GM21526 (cell line): ENCODE measurements around the gene MAOA.
"Not testable (repeated sequence)": the region's sequence is repeated elsewhere in the genome, so short reads cannot be mapped to it uniquely, and the experiment has no call there.

ENCODE experiments used
- ATAC-seq: cut with Tn5 transposase; IDR thresholded peaks from one replicate; pipeline ENCODE4 v1.9.1; 2021; ENCODE audit warnings: moderate library complexity; ENCODE audit not compliant: unreplicated experiment, low FRiP score

Gene MAOA

DNA sequence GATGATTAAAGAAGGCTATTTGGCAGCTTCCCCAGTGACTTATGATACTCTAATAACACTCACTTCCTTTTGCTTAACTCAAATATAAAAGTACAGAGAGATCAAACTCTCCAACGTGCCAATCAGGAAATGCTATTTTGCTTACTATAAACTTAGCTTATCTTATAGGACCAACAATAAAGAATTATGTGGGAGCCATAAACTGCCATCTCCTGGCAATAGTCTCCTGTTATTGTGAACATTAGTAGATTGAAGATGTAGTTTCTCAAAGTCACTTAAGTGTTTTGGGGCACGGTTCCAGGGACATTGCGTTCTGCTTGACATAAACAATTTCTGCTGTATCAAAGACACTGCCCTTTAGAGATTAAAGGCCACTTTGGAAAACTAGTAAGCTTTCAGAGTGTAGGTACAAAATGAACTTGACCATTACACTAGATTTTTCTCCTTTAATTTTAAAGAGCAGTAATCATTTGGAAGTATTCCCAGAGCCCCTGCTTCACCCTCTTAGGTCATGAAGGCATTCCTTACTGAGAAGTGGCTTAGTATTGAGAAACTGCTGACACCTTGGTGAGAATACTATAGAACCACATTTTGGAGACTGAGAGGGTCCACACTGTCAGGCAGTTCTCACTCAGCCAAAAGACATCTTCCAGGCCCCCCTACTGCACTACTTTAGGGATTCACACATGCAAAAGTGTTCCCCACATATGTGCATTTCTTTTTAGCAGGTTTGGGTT is 51.9 kb downstream of the MAOA start:
- no peak for ATAC-seq

GRCh38 chrX:43716144-43716543 is 60.0 kb downstream of the MAOA start:
- ATAC-seq: no peak

DNA sequence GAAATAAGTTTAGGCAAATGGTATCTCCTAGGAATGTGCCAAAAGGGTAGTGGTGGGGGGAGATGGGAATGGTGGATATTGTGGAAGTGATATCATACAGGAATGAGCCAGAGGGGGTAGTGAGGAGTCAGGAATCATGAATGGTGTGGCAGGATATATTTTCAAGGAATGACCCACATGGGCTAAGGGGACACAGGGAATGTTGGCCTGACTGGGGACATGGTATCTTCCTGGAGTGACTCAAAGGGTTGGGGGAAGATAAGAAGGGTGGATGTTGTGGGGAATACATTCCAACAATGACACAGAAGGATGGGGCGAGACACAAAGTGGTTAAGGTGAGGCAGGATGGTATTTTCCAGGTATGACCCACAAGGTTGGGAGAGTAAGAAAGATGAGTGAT is 60.6 kb downstream of the MAOA start:
- no peak for ATAC-seq

- no peak for ATAC-seq
Measured at GRCh38 chrX:43717161-43717560, 61.1 kb downstream of the MAOA start.

GRCh38 chrX:43718081-43718480 is 62.0 kb downstream of the MAOA start:
- ATAC-seq: no peak

- ATAC-seq: no peak
Measured at GRCh38 chrX:43718546-43718945, 62.4 kb downstream of the MAOA start.

DNA sequence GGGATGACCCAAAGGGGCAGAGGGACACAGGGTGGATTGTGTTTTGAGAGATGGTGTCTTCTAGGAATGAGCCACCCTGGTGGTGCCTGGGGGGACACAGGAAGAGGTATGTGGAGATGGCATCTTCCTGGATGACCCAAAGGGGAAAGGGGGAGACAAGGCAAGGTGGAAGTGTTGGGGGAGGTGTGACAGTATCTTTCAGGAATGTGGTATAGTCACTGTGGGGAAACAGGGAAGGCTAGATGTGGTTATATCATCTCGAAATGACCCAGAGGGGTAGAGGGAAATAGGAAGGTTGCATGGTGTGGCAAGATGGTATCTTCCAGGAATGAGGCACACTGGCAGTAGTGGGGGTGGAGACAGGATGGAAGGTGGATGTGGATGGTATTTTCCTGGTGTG is 62.9 kb downstream of the MAOA start:
- ATAC-seq: no peak

DNA sequence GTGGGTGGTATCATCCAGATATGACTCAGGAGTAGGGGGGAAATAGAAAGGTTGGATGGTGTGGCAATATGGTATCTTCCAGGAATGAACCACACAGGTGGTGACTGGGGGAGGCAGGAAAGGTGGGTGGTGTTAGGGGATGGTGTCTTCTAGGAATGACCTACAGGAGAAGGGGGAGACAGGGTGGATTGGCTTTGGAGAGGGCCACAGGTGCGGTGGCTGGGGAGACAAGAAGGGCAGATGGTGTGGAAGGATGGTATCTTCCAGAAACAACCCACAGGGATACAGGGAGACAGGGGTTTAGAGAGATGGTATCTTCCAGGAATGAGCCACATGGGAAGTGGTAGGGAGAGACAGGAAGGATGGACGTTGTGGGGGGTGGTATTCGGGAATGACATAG is 64.0 kb downstream of the MAOA start:
- no peak for ATAC-seq

DNA sequence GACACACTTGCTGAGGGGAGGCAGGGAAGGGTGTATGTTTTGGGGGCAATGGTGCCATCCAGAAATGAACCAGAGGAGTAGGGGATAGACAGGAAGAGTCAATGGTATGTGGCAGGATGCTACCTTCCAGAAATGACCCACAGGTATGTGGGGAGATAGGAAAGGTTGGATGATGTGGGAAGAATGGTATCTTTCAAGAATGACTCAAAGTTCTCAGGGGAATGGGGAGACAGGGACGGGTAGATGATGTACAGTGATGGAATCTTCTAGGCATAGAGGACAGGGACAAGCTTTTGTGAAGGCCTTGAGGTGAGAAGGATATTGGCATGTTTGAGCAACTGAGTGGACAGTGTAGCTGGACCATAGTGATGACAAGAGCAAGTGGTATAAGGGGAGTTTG is 64.9 kb downstream of the MAOA start:
- ATAC-seq: no peak

DNA sequence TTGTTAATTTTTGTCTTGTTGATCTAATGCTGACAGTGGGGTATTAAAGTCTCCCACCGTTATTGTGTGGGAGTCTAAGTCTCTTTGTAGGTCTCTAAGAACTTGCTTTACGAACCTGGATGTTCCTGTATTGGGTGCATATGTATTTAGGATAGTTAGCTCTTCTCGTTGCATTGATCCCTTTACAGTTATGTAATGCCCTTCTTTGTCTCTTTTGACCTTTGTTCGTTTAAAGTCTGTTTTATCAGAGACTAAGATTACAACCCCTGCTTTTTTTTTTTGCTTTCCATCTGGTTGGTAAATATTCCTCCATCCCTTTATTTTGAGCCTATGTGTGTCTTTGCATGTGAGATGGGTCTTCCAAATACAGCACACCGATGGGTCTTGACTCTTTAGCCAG is 69.1 kb downstream of the MAOA start:
- ATAC-seq: not testable (repeated sequence)

GRCh38 chrX:43727254-43727653 is 71.2 kb downstream of the MAOA start:
- not testable (repeated sequence) for ATAC-seq

DNA sequence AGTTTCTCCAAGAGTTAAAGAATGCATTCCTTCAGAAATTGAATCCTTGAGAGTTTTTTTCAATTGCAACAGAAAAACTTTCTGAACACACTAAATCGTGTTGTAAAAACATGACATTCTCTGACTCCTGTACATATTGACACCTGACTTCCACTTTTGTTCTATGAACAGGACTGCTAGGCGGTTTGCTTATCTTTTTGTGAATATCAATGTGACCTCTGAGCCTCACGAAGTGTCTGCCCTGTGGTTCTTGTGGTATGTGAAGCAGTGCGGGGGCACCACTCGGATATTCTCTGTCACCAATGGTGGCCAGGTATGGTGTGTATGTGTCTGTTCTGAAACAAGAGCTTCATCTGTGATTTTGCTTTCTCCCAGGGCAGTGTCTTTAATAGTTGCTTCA is 71.9 kb downstream of the MAOA start:
- no peak for ATAC-seq

DNA sequence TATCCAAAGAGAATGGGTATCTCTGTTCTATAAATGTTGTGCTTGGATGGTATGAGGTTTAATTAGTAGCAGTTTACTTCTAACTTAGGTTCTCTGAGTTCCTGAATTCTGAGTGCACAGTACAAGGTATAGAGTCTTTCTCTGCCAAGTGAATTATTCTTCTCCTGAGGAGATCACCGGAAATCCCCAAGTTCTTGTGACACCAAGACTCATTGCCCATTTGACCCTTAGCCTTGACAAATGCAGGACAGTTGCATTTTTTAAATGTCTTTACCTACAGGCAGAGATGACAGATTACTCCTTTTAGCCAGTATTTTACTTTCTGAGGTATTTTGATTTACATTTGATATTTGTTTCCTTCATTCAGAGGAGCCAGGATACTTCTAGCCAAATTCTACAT is 72.9 kb downstream of the MAOA start:
- no peak for ATAC-seq

GRCh38 chrX:43731086-43731485 is 75.0 kb downstream of the MAOA start:
- ATAC-seq: no peak

DNA sequence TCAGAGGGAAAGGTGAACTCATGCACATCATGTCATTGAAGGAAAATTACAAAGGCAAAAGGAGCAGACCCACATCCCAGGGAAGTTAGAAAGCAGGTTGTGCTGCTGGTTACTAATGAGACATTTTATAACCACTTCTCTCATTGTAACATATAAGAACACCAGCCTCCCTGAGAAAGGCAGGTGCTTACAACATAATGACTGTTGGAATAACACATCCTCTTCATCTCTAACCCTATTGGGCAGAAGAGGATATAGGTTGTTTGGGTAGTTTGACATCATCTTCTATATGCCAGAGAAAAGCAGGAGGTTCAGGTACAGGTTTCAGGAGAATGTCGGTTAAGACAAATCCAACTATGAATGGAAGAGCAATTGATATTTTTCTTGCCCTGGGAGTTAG is 77.6 kb downstream of the MAOA start:
- ATAC-seq: no peak

DNA sequence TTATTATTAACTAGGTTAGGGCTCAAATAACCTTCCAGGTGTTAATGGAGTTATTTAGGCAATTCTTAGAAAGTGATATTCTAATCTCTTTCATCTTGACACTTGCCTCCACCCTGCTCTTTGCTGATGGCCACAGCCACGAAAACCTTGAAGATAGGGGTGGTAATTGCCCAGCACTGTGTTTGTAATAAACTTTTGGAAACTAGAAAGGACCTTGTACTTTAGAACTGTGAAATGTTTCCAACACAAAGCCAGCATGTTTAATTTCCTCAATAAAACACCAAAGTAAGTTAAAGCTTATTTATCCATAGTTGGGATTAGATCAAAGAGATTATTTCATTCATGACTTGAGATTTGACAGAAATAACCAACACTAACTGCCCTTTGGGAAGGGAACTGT is 78.3 kb downstream of the MAOA start:
- ATAC-seq: no peak

GRCh38 chrX:43735534-43735933 is 79.4 kb downstream of the MAOA start:
- ATAC-seq: no peak

GRCh38 chrX:43735957-43736356 is 79.9 kb downstream of the MAOA start:
- ATAC-seq: no peak

GRCh38 chrX:43741843-43742573 is 85.9 kb downstream of the MAOA start:
- no peak for ATAC-seq

- ATAC-seq: no peak
Measured at GRCh38 chrX:43743100-43743822, 87.2 kb downstream of the MAOA start.

- no peak for ATAC-seq
Measured at GRCh38 chrX:43744284-43744683, 88.2 kb downstream of the MAOA start.
